Transverse colon (tissue), 3 donors: ENCODE results near the gene MVD.

Source experiments
- CTCF ChIP-seq, 5 experiments: fragments of 200-600 bp in 3 of 5; fragments of 450-650 bp in 2 of 5; sonication (generic) in 3 of 5; IDR thresholded peaks; 1 replicate in 2 of 5; 2 replicates in 3 of 5; pipeline ENCODE4 v1.5.1; 2016 to 2017; ENCODE audit warnings: antibody characterized with exemption in 5 of 5, inconsistent platforms in 3 of 5, mild to moderate bottlenecking in 2 of 5, moderate library complexity in 1 of 5
- POLR2A ChIP-seq: fragments of 450-650 bp; IDR thresholded peaks from one replicate; pipeline ENCODE4 v1.6.1; 2016; ENCODE audit warnings: antibody characterized with exemption, mild to moderate bottlenecking, moderate library complexity

GRCh38 chr16:88616736-88617135 is 46.2 kb downstream of the MVD start:
- no peak for TF ChIP-seq CTCF (IDR thresholded peaks at IDR 0.05)
- no peak for TF ChIP-seq POLR2A
